GM12878 (cell line): ENCODE data around the gene NUDT14. TPM values are rescaled to one million over a fixed set of nuclear protein-coding genes. Genes with fewer than 3 reads are reported as not detected.
A peak's percentile ranks its signal among the peaks of the same experiment; 100 is the strongest.

Experiments
- ATAC-seq: fragments of 200-7000 bp; cut with Tn5 transposase; 3 replicates; pipeline ENCODE4 v1.9.1; 2020; ENCODE audit warnings: mild to moderate bottlenecking, moderate library complexity
- BruUV-seq: library from RNA; stranded (reverse); fragments of 400-500 nt; replicated peaks from 2 replicates; lab custom pipeline; 2021; lab: Mats Ljungman, UMichigan
- CTCF ChIA-PET: fragments of 300-600 bp; sonication (Branson Sonifier 250); formaldehyde crosslinking; extraction: SDS; loops from one replicate; lab custom pipeline; 2021; ENCODE audit warnings: inconsistent platforms; lab: Yijun Ruan, JAX
- POLR2A ChIA-PET: fragments of 350-600 bp; formaldehyde crosslinking; extraction: SDS; loops from one replicate; lab custom pipeline; 2021; ENCODE audit warnings: inconsistent platforms; lab: Charles Lee
- RAD21 ChIA-PET: fragments of 300-600 bp; sonication (Branson Sonifier 250); formaldehyde crosslinking; loops from one replicate; lab custom pipeline; 2023; ENCODE audit warnings: antibody characterized with exemption; ENCODE audit not compliant: unreplicated experiment; lab: Charles Lee
- SMC1A ChIA-PET: fragments of 300-600 bp; sonication (Branson Sonifier 250); formaldehyde crosslinking; loops from one replicate; lab custom pipeline; 2023; ENCODE audit not compliant: unreplicated experiment, uncharacterized antibody; lab: Charles Lee
- DNase-seq: peaks from one replicate; pipeline ENCODE4 v3.0.0-alpha.2; 2011; ENCODE audit warnings: low read depth, low spot score
- FAIRE-seq: peaks from 3 replicates; lab custom pipeline; 2011; peaks lifted over from hg19 to GRCh38; lab: Jason Lieb, UNC
- H2AFZ ChIP-seq: 2 replicates; pipeline ENCODE4 v1.6.0; 2011; ENCODE audit warnings: low read depth, low read length, control low read depth; ENCODE audit not compliant: control insufficient read depth
- H3K27ac ChIP-seq: 2 replicates; pipeline ENCODE4 v1.5.1; 2011; ENCODE audit warnings: control low read depth; ENCODE audit not compliant: control insufficient read depth, insufficient read depth
- H3K27me3 ChIP-seq, 2 experiments: replicated peaks in 1 of 2; 2 replicates each; pipeline versions ENCODE4 v1.6.0 to v1.6.1; 2011; ENCODE audit warnings: low read length in 1 of 2; ENCODE audit not compliant: control insufficient read depth in 2 of 2, insufficient read depth in 2 of 2
- H3K36me3 ChIP-seq, 2 experiments: 2 replicates each; pipeline ENCODE4 v1.5.1; 2011; ENCODE audit warnings: low read length in 1 of 2; ENCODE audit not compliant: control insufficient read depth in 2 of 2, insufficient read depth in 2 of 2
- H3K4me1 ChIP-seq: 2 replicates; pipeline ENCODE4 v1.6.1; 2011; ENCODE audit warnings: mild to moderate bottlenecking, low read length, moderate library complexity, mixed read lengths; ENCODE audit not compliant: control insufficient read depth, insufficient read depth
- H3K4me2 ChIP-seq: 2 replicates; pipeline ENCODE4 v1.6.0; 2011; ENCODE audit warnings: control low read depth; ENCODE audit not compliant: control insufficient read depth, insufficient read depth
- H3K4me3 ChIP-seq: fragments of 200-600 bp; sonication (generic); 2 replicates; pipeline ENCODE4 v1.5.1; 2016
- H3K79me2 ChIP-seq: 2 replicates; pipeline ENCODE4 v1.6.0; 2011; ENCODE audit warnings: low read length; ENCODE audit not compliant: control insufficient read depth, insufficient read depth
- H3K9ac ChIP-seq: 2 replicates; pipeline ENCODE4 v1.8.0; 2011; ENCODE audit warnings: low read length, control low read depth, mixed read lengths; ENCODE audit not compliant: control insufficient read depth, insufficient read depth
- H3K9me3 ChIP-seq: replicated peaks from 3 replicates; pipeline ENCODE4 v1.5.1; 2011; ENCODE audit warnings: mild to moderate bottlenecking, low read length; ENCODE audit not compliant: control insufficient read depth, insufficient read depth
- H4K20me1 ChIP-seq: 2 replicates; pipeline ENCODE4 v1.6.0; 2011; ENCODE audit not compliant: control insufficient read depth, insufficient read depth
- ETV6 ChIP-seq, 2 experiments: fragments of 450-650 bp in 1 of 2; IDR thresholded peaks in 1 of 2; conservative IDR thresholded peaks in 1 of 2; 2 replicates each; pipeline ENCODE4 v1.6.1; 2014; ENCODE audit warnings: antibody characterized with exemption in 1 of 2, borderline replicate concordance in 1 of 2, low read depth in 1 of 2, mild to moderate bottlenecking in 1 of 2, moderate library complexity in 1 of 2
- IRF4 ChIP-seq: IDR thresholded peaks from 2 replicates; pipeline ENCODE4 v1.6.1; 2011; ENCODE audit warnings: low read depth, low read length
- KLF5 ChIP-seq: fragments of 450-650 bp; IDR thresholded peaks from 2 replicates; pipeline ENCODE4 v1.6.1; 2014; ENCODE audit warnings: mild to moderate bottlenecking; ENCODE audit not compliant: partially characterized antibody
- PAX5 ChIP-seq: IDR thresholded peaks from 2 replicates; pipeline ENCODE4 v1.6.1; 2011; ENCODE audit warnings: low read depth, low read length, borderline replicate concordance
- POLR2A ChIP-seq: IDR thresholded peaks from 2 replicates; pipeline ENCODE4 v1.6.1; 2011; ENCODE audit warnings: low read depth, mild to moderate bottlenecking, low read length
- RBBP5 ChIP-seq: fragments of 200-600 bp; sonication (generic); conservative IDR thresholded peaks from 2 replicates; pipeline ENCODE4 v1.6.1; 2016
- RFX5 ChIP-seq: IDR thresholded peaks from 2 replicates; pipeline ENCODE4 v1.6.1; 2011; ENCODE audit warnings: low read depth, low read length, improper control_type of control experiment
- SIX5 ChIP-seq: IDR thresholded peaks from 2 replicates; pipeline ENCODE4 v1.6.1; 2011; ENCODE audit warnings: mild to moderate bottlenecking, low read depth, low read length, moderate library complexity; ENCODE audit not compliant: severe bottlenecking
- SKIL ChIP-seq: fragments of 450-650 bp; IDR thresholded peaks from 2 replicates; pipeline ENCODE4 v1.6.1; 2017; ENCODE audit warnings: mild to moderate bottlenecking, low read depth, inconsistent platforms; ENCODE audit not compliant: poor library complexity, severe bottlenecking
- YY1 ChIP-seq: IDR thresholded peaks from 2 replicates; pipeline ENCODE4 v1.6.1; 2011; ENCODE audit warnings: low read depth, mild to moderate bottlenecking, low read length
- WGBS: methylation state at CpG from one replicate; pipeline ENCODE4 v1.1.6; 2016; ENCODE audit warnings: low lambda C conversion rate; ENCODE audit not compliant: insufficient replicate concordance, insufficient coverage; ENCODE audit errors: missing lambda C conversion rate; 5-methylcytosine and 5-hydroxymethylcytosine counted together
- in situ Hi-C: fragments of 300-500 bp; cut with MboI; formaldehyde crosslinking; loops from 9 replicates; pipeline ENCODE4 v1.14.3; 2018; ENCODE audit warnings: mixed read lengths
- intact Hi-C: fragments of 100-400 bp; cut with micrococcal nuclease; formaldehyde crosslinking; loops from one replicate; pipeline ENCODE4 v1.14.2; 2022; ENCODE audit not compliant: unreplicated experiment
- polyA plus RNA-seq, 11 experiments: library from polyadenylated mRNA; depleted of rRNA in 4 of 11; unstranded in 6 of 11; stranded (reverse) in 5 of 11; fragments of >200 nt; fragmentation: Nextera tagmentation in 4 of 11; fragmentation: Illumina TruSeq in 1 of 11; extraction: Ambion mirVana in 4 of 11; extraction: Trizol in 1 of 11; gene quantifications; 1 replicate in 1 of 11; 2 replicates in 10 of 11; pipeline versions ENCODE4 v1.2.1 to v1.2.3, GENCODE V29; 2011 to 2016; ENCODE audit warnings: inconsistent platforms in 2 of 11, missing spikeins in 2 of 11, low read depth in 1 of 11
- total RNA-seq, 4 experiments: library from RNA; depleted of rRNA in 3 of 4; stranded (reverse); fragments of >200 nt in 3 of 4; fragmentation: Illumina TruSeq in 1 of 4; extraction: Trizol in 1 of 4; gene quantifications; 2 replicates each; pipeline versions ENCODE4 v1.2.1 to v1.2.3, GENCODE V29; 2013 to 2021
- TF ChIP-seq, protein P1 (sequence below): fragments of 450-650 bp; IDR thresholded peaks from 2 replicates; pipeline ENCODE4 v1.6.1; 2018; ENCODE audit warnings: mild to moderate bottlenecking, low read depth, moderate library complexity; ENCODE audit not compliant: partially characterized antibody

Gene NUDT14
- total and polyA plus RNA-seq, 10 of the 15 experiments (the other 5 are each of a cell fraction or from before 2014, with no cell fraction given): 0.62 to 6.8 (median 4.3) TPM; not detected in 1

DNA sequence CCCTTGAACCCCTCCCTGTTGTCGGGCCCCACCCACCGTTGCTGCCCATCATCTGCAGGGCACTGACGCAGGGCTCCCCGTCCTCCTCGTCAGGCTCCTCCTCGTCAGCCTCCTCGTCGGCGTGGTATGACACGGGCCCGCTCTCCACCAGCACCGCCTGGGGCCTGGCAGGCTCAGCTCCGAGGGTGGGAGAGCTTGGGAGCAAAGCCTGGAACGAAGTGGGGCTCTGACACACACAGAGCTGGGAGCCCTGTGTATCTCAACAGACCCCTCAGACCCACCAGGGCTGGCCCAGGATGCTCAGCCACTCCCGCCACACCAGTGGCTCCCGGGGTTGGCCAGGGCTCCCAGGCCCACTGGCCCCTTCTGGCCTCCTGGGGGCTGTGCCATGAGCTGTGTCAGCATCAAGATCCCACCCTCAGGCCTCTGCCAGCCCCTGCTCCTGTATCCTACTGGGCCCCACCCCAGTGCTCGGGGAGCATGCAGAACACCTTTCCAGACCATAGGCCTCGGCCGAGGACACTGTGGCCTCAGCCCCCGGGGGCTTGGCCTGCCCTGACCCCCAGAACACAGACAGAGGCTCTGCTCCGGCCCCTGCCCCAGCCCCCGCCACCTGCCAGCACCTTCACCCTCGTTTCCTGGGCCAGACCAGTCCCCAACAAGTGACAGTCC lies 30.1 kb upstream of the NUDT14 start (continued):
- no peak for TF ChIP-seq PAX5
- no peak for TF ChIP-seq RFX5

DNA sequence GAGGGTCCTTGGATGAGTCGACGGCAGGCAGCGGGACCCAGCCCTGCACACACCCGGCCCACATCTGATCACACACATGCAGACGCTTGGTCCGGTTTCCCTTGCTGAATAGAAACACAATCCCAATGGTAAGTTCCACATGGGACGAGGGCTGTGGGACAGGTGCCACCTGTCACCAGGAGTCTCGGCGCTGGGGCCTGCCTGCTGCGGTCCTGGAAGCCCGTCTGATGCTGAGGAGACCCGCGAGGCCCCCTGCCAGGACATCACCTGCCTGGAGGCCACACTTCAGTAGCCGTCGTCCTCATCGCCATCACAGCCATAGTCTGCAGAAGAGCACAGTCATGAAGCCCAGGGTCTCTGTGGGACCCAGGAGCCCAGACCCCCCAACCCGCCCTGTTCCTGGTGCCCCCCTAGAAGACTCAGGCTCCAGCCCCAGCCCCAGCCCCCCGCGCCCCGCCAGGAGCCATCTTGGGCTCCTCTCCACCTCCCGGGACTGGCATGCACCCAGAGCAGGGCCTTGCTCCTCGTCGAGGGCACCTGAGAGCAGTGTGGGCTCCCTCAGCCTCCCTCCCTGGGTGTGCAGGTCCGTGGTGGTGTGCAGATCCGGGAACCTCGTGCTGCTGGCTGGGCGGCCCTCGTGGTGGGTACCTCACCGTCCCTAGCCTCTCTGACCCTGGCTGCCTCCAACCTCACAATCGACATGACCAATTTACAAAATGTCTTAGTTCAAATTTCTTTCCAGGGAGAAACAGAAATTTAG lies 29.3 kb upstream of the NUDT14 start:
- CTCF ChIA-PET: no interaction called here
- SMC1A ChIA-PET: no interaction called here
- TSS peak; percentile 75 for BruUV-seq
- H3K79me2 ChIP-seq: no peaks in the 10 kb centered on the region
- no peaks in the 10 kb centered on the region for H4K20me1 ChIP-seq
- in situ Hi-C loops (no loop called here), intact Hi-C loops (no loop called here)
- RAD21 ChIA-PET: no interaction called here
- no peak overlapping the region for H3K4me3 ChIP-seq
- H3K36me3 ChIP-seq: peaks cover 0 to 9% of the 10 kb centered on the region in 2 experiments; a peak in 2 of 4 replicates
- POLR2A ChIA-PET: no interaction called here
- 91% methylated on average over 27 of the region's 30 CpGs for WGBS
- no peak overlapping the region for H3K27ac ChIP-seq
- TF ChIP-seq KLF5: no peak
- no peak for TF ChIP-seq YY1
- no peak for TF ChIP-seq POLR2A
- no peak for TF ChIP-seq SKIL
- TF ChIP-seq ETV6 (conservative IDR thresholded peaks at IDR 0.05 in 1 of 2, IDR thresholded peaks at IDR 0.05 in 1 of 2; ENCODE audit: borderline replicate concordance in 1 of 2, low read depth in 1 of 2): no peak
- TF ChIP-seq RBBP5: no peak
- TF ChIP-seq, protein P1, sequence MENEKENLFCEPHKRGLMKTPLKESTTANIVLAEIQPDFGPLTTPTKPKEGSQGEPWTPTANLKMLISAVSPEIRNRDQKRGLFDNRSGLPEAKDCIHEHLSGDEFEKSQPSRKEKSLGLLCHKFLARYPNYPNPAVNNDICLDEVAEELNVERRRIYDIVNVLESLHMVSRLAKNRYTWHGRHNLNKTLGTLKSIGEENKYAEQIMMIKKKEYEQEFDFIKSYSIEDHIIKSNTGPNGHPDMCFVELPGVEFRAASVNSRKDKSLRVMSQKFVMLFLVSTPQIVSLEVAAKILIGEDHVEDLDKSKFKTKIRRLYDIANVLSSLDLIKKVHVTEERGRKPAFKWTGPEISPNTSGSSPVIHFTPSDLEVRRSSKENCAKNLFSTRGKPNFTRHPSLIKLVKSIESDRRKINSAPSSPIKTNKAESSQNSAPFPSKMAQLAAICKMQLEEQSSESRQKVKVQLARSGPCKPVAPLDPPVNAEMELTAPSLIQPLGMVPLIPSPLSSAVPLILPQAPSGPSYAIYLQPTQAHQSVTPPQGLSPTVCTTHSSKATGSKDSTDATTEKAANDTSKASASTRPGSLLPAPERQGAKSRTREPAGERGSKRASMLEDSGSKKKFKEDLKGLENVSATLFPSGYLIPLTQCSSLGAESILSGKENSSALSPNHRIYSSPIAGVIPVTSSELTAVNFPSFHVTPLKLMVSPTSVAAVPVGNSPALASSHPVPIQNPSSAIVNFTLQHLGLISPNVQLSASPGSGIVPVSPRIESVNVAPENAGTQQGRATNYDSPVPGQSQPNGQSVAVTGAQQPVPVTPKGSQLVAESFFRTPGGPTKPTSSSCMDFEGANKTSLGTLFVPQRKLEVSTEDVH: no peak
- TF ChIP-seq SIX5: no peak
- TF ChIP-seq IRF4: no peak
- H3K4me1 ChIP-seq: no peaks in the 10 kb centered on the region
- DNase-seq (no peak), ATAC-seq (no peak), FAIRE-seq (no peak)
- H3K27me3 ChIP-seq: no peaks in the 10 kb centered on the region
- no peak overlapping the region for H3K9ac ChIP-seq
- no peak overlapping the region for H3K4me2 ChIP-seq
- H2AFZ ChIP-seq: no peak overlapping the region
- H3K9me3 ChIP-seq: no peaks in the 10 kb centered on the region
